Heart right ventricle (tissue), 16 donors: ENCODE results near the gene LYPD6B. TPM values are rescaled to one million over a fixed set of nuclear protein-coding genes. Genes with fewer than 3 reads are reported as not detected.

Source experiments
- ATAC-seq, 8 donors: fragments of 200-7000 bp; cut with Tn5 transposase; one replicate each; pipeline ENCODE4 v1.9.1; 2020; ENCODE audit warnings: mild to moderate bottlenecking in 8 of 8, moderate library complexity in 8 of 8, moderate number of reproducible peaks in 1 of 8
- DNase-seq, 2 donors: peaks; one replicate each; pipeline ENCODE4 v3.0.0-alpha.2; 2020
- H3K27ac ChIP-seq, 10 donors: fragments of 200-600 bp; sonication (generic) in 2 of 10; one replicate each; pipeline versions ENCODE4 v1.5.0 to v1.8.0; 2020 to 2022; ENCODE audit warnings: mild to moderate bottlenecking in 3 of 10
- H3K27me3 ChIP-seq, 7 donors: fragments of 200-600 bp; one replicate each; pipeline ENCODE4 v1.8.0; 2021 to 2022; ENCODE audit warnings: mild to moderate bottlenecking in 2 of 7
- H3K36me3 ChIP-seq, 9 donors: fragments of 200-600 bp; sonication (generic) in 1 of 9; one replicate each; pipeline versions ENCODE4 v1.5.0 to v1.8.0; 2020 to 2022; ENCODE audit warnings: mild to moderate bottlenecking in 2 of 9
- H3K4me1 ChIP-seq, 9 donors: fragments of 200-600 bp; sonication (generic) in 1 of 9; one replicate each; pipeline versions ENCODE4 v1.5.0 to v1.8.0; 2020 to 2022; ENCODE audit warnings: mild to moderate bottlenecking in 4 of 9
- H3K4me3 ChIP-seq, 10 donors: fragments of 200-600 bp; sonication (generic) in 2 of 10; one replicate each; pipeline versions ENCODE4 v1.5.0 to v1.8.0; 2020 to 2022; ENCODE audit warnings: mild to moderate bottlenecking in 7 of 10, moderate library complexity in 2 of 10
- H3K9me3 ChIP-seq, 11 donors: fragments of 200-600 bp in 10 of 11; sonication (generic) in 2 of 11; one replicate each; pipeline versions ENCODE4 v1.5.0 to v1.8.0; 2013 to 2022; ENCODE audit warnings: mild to moderate bottlenecking in 2 of 11, control low read depth in 1 of 11, moderate library complexity in 1 of 11
- CTCF ChIP-seq, 9 donors: fragments of 200-600 bp; sonication (generic) in 2 of 9; IDR thresholded peaks; one replicate each; pipeline versions ENCODE4 v1.5.0 to v1.8.0; 2021 to 2022; ENCODE audit warnings: antibody characterized with exemption in 9 of 9, mild to moderate bottlenecking in 5 of 9, moderate library complexity in 1 of 9
- WGBS, 2 donors: extraction: QIAGEN DNeasy Blood & Tissue Kit; methylation state at CpG; one replicate each; pipeline ENCODE4 v1.1.7; 2013; ENCODE audit warnings: inconsistent platforms in 1 of 2; 5-methylcytosine and 5-hydroxymethylcytosine counted together
- intact Hi-C, 10 donors: fragments of 100-400 bp; cut with DNase I; formaldehyde crosslinking; loops; one replicate each; pipeline versions ENCODE4 v1.11.1 to v1.14.2; 2022
- polyA plus RNA-seq, 2 donors: library from polyadenylated mRNA; stranded (reverse); fragments of 200-250 nt; gene quantifications; one replicate each; pipeline ENCODE4 v1.2.3, GENCODE V29; 2013
- total RNA-seq, 10 donors: library from RNA; stranded (reverse); fragmentation: NEBNext Ultra II Directional in 3 of 10; extraction: Animal tissue kit (Norgen Biotek cat#: 25700) in 3 of 10; gene quantifications; one replicate each; pipeline versions ENCODE4 v1.2.1 to v1.2.4, GENCODE V29; 2021 to 2023
- donor health status: Arrhythmogenic right ventricular cardiomyopathy.
- donor health status: ischemic (EF 13 %, LVEDD 7.1; RV severe dilation, severe dysfunction).
- donor health status: healthy with polysubstance abuse.
- donor health status: DM: no; HTN: yes; CAD: no.
- donor health status: DM: no; HTN: no; CAD: no.
- donor health status: ischemic (EF 25% LVEDD 6.9; RV normal size, moderate dysfunction).
- donor health status: ischemic (EF 25% LVEDD 5.7; RV mildly dilated, moderate dysfunction).
- donor health status: healthy.
- donor health status: DM: yes; HTN: yes; CAD: no.
- donor health status: Ischemic cardiomyopathy.
- donor health status: ischemic (EF 35%, LVEDD 5.7; RV mildly dilated, moderate dysfunction).
- donor health status: nonischemic (EF 11% LVEDD 7.7; RV severe dilation, severe dysfunction).
- donor health status: DM: yes; HTN: yes; CAD: no.
- donor health status: PGD.
- donor health status: ischemic (EF 29% LVEDD 5.4; RV normal size, mild dysfunction).
- donor health status: nonischemic (EF 23%, LVEDD 6.1; RV moderate dilation, normal function).

The LYPD6B gene
- total and polyA plus RNA-seq, 12 donors: 0.21 TPM; not detected in 11

GRCh38 chr2:149099298-149099697, 60.8 kb downstream of the LYPD6B start:
- WGBS, 2 donors: 83 to 89% methylated on average over 3 of the region's 3 CpGs
- ATAC-seq (no peak), DNase-seq (no peak)
- intact Hi-C loops: no loop called here
- Histone ChIP-seq H3K27me3 (peaks cover 0 to 4% (median 0%) of the 10 kb centered on the region in 7 donors), H3K4me1 (no peaks in the 10 kb centered on the region), H3K4me3 (no peak overlapping the region), H3K36me3 (no peaks in the 10 kb centered on the region), H3K27ac (no peak overlapping the region), H3K9me3 (no peaks in the 10 kb centered on the region)
- TF ChIP-seq CTCF (IDR thresholded peaks at IDR 0.05): no peak

GRCh38 chr2:149100739-149101699, 62.5 kb downstream of the LYPD6B start:
- no peak for TF ChIP-seq CTCF (IDR thresholded peaks at IDR 0.05)
- no peak for ATAC-seq
- 83% methylated on average over 12 of the region's 12 CpGs for WGBS, 2 donors

GRCh38 chr2:149101818-149102217, 63.3 kb downstream of the LYPD6B start:
- DNase-seq (no peak), ATAC-seq (no peak)
- Histone ChIP-seq H3K4me1 (no peaks in the 10 kb centered on the region), H3K4me3 (no peak overlapping the region), H3K36me3 (no peaks in the 10 kb centered on the region), H3K27ac (no peak overlapping the region), H3K9me3 (peaks cover 0 to 11% (median 0%) of the 10 kb centered on the region in 11 donors), H3K27me3 (peaks cover 0 to 4% (median 0%) of the 10 kb centered on the region in 7 donors)
- intact Hi-C loops: no loop called here
- no peak for TF ChIP-seq CTCF (IDR thresholded peaks at IDR 0.05)
- WGBS, 2 donors: 59 to 70% methylated on average over 2 of the region's 2 CpGs

More at GRCh38 chr2:149100739-149101699, 62.5 kb downstream of the LYPD6B start:
- Histone ChIP-seq H3K9me3 (peaks cover 0 to 5% (median 0%) of the 10 kb centered on the region in 11 donors), H3K27ac (no peak overlapping the region), H3K4me3 (no peak overlapping the region), H3K27me3 (peaks cover 0 to 4% (median 0%) of the 10 kb centered on the region in 7 donors), H3K36me3 (no peaks in the 10 kb centered on the region), H3K4me1 (no peaks in the 10 kb centered on the region)
- DNase-seq: no peak
- intact Hi-C loops: no loop called here

GRCh38 chr2:149103081-149103620, 64.7 kb downstream of the LYPD6B start:
- no peak for DNase-seq
- H3K27ac ChIP-seq: no peak overlapping the region
- WGBS, 2 donors: 81 to 84% methylated on average over 3 of the region's 3 CpGs
- H3K9me3 ChIP-seq: peaks cover 0 to 11% (median 0%) of the 10 kb centered on the region in 11 donors
- intact Hi-C loops: no loop called here
- no peak overlapping the region for H3K4me3 ChIP-seq
- ATAC-seq: no peak
- H3K36me3 ChIP-seq: no peaks in the 10 kb centered on the region
- no peaks in the 10 kb centered on the region for H3K4me1 ChIP-seq
- H3K27me3 ChIP-seq: peaks cover 0 to 4% (median 0%) of the 10 kb centered on the region in 7 donors
- TF ChIP-seq CTCF (IDR thresholded peaks at IDR 0.05): no peak
